DOHH2 (cell line): ENCODE measurements around the gene SPINK14.

ENCODE experiments used
- H3F3A ChIP-seq: fragments of 200-600 bp; sonication (generic), shearing (Covaris generic); 2 replicates; pipeline ENCODE4 v1.6.0; 2016; ENCODE audit warnings: antibody characterized with exemption, mild to moderate bottlenecking; ENCODE audit not compliant: control insufficient read depth, insufficient read depth
- H3K27ac ChIP-seq: fragments of 200-600 bp; sonication (generic); 2 replicates; pipeline ENCODE4 v1.5.1; 2014; ENCODE audit warnings: low read depth, mild to moderate bottlenecking, low read length, moderate library complexity
- H3K27me3 ChIP-seq: fragments of 200-600 bp; sonication (generic); 2 replicates; pipeline ENCODE4 v1.6.1; 2014; ENCODE audit warnings: mild to moderate bottlenecking, low read length, mixed read lengths; ENCODE audit not compliant: control insufficient read depth
- H3K36me3 ChIP-seq: fragments of 200-600 bp; sonication (generic); 2 replicates; pipeline ENCODE4 v1.6.1; 2014; ENCODE audit warnings: mild to moderate bottlenecking, low read length, moderate library complexity, mixed read lengths; ENCODE audit not compliant: control insufficient read depth
- H3K4me1 ChIP-seq: fragments of 200-600 bp; sonication (generic); 2 replicates; pipeline ENCODE4 v1.6.1; 2014; ENCODE audit warnings: mild to moderate bottlenecking, low read length, mixed read lengths; ENCODE audit not compliant: control insufficient read depth
- H3K4me2 ChIP-seq: fragments of 200-600 bp; sonication (generic); 2 replicates; pipeline ENCODE4 v1.6.0; 2014; ENCODE audit warnings: mild to moderate bottlenecking, low read length, moderate library complexity
- H3K4me3 ChIP-seq: fragments of 200-600 bp; sonication (generic); 2 replicates; pipeline ENCODE4 v1.5.1; 2014; ENCODE audit warnings: mild to moderate bottlenecking, low read length, mixed read lengths
- H3K79me2 ChIP-seq: fragments of 200-600 bp; sonication (generic); 2 replicates; pipeline ENCODE4 v1.6.1; 2014; ENCODE audit warnings: mild to moderate bottlenecking, low read length, mixed read lengths; ENCODE audit not compliant: control insufficient read depth
- H3K9me2 ChIP-seq: fragments of 200-600 bp; sonication (generic); replicated peaks from 2 replicates; pipeline ENCODE4 v1.6.1; 2014; ENCODE audit warnings: mild to moderate bottlenecking, low read length, mixed read lengths; ENCODE audit not compliant: control insufficient read depth
- H3K9me3 ChIP-seq: fragments of 200-600 bp; sonication (generic); 2 replicates; pipeline ENCODE4 v1.6.1; 2014; ENCODE audit warnings: antibody characterized with exemption, low read length, mixed read lengths; ENCODE audit not compliant: control insufficient read depth, insufficient read depth
- H4K20me1 ChIP-seq: fragments of 200-600 bp; sonication (generic); 2 replicates; pipeline ENCODE4 v1.6.0; 2014; ENCODE audit warnings: low read depth, mild to moderate bottlenecking, antibody characterized with exemption, low read length, moderate library complexity; ENCODE audit not compliant: control insufficient read depth, insufficient read depth
- EZH2phosphoT487 ChIP-seq: fragments of 200-600 bp; sonication (generic); IDR thresholded peaks from 2 replicates; pipeline ENCODE4 v1.6.1; 2017; ENCODE audit warnings: borderline replicate concordance, mild to moderate bottlenecking, antibody characterized with exemption, low read length, moderate library complexity, mixed read lengths
- TF ChIP-seq, protein P1 (sequence below): fragments of 200-600 bp; sonication (generic); IDR thresholded peaks from one replicate; pipeline ENCODE4 v1.5.1; 2014; ENCODE audit warnings: antibody characterized with exemption, mild to moderate bottlenecking, low read depth, low read length; ENCODE audit not compliant: poor library complexity, severe bottlenecking

Gene SPINK14

DNA sequence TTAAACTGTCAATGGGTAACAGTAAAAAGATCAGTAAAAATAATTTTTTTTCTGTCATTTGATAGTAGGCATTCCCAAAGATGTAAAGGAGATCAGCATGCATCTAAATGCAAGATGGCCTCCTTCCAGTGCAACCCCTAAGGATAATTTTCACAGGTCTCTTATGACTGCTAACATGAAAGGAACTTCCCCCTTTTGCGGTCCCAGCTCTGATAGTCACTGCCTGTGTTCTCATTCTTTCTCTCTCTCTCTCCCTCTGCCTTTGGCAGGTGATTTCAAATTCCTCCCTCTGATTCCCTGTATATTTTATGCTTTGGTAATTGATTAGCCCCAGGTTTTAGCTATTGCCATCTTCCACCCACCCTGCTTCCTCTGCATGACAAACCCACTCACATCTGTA, 8.9 kb downstream of the SPINK14 start:
- H3K27ac ChIP-seq: no peak overlapping the region
- H3K9me3 ChIP-seq: no peaks in the 10 kb centered on the region
- no peak overlapping the region for H3K4me3 ChIP-seq
- no peaks in the 10 kb centered on the region for H3K79me2 ChIP-seq
- no peak overlapping the region for H3K4me2 ChIP-seq
- no peaks in the 10 kb centered on the region for H3K36me3 ChIP-seq
- H3K27me3 ChIP-seq: no peaks in the 10 kb centered on the region
- H4K20me1 ChIP-seq: no peaks in the 10 kb centered on the region
- no peaks in the 10 kb centered on the region for H3F3A ChIP-seq
- H3K4me1 ChIP-seq: no peaks in the 10 kb centered on the region
- no peaks in the 10 kb centered on the region for H3K9me2 ChIP-seq
- TF ChIP-seq, protein P1, sequence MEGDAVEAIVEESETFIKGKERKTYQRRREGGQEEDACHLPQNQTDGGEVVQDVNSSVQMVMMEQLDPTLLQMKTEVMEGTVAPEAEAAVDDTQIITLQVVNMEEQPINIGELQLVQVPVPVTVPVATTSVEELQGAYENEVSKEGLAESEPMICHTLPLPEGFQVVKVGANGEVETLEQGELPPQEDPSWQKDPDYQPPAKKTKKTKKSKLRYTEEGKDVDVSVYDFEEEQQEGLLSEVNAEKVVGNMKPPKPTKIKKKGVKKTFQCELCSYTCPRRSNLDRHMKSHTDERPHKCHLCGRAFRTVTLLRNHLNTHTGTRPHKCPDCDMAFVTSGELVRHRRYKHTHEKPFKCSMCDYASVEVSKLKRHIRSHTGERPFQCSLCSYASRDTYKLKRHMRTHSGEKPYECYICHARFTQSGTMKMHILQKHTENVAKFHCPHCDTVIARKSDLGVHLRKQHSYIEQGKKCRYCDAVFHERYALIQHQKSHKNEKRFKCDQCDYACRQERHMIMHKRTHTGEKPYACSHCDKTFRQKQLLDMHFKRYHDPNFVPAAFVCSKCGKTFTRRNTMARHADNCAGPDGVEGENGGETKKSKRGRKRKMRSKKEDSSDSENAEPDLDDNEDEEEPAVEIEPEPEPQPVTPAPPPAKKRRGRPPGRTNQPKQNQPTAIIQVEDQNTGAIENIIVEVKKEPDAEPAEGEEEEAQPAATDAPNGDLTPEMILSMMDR: no peak
- TF ChIP-seq EZH2phosphoT487: no peak

DNA sequence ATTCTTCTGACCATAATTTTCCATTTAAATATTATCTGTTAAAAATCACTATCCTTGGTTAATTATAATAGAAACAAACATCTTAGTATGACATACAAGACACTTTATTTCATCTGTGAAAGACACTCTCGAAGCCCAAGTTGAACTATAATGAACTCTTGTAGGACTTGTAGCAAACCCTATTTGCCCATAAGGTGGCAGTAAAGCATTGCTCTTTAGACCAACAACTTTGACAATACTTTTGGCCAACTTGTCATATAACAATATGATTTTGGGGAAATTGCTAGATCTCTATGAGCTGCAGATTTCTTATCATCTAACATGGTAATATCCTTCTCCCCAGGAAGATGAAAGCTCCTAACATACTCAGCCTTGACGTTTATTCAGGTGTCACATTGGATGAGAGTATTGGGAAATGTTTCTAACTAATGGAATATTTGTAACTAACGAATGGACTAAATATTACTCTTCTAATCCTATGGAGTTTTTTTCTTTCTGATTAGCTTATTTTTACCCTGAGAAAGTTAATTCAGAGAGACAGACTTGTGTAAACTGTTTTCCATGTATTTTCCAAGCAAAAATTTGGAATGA, 11.0 kb downstream of the SPINK14 start:
- H3K9me3 ChIP-seq: no peaks in the 10 kb centered on the region
- TF ChIP-seq EZH2phosphoT487: no peak
- TF ChIP-seq, protein P1: peak; percentile 70
- H3K27ac ChIP-seq: no peak overlapping the region
- no peaks in the 10 kb centered on the region for H3K79me2 ChIP-seq
- no peak overlapping the region for H3K4me3 ChIP-seq
- no peaks in the 10 kb centered on the region for H4K20me1 ChIP-seq
- H3K27me3 ChIP-seq: no peaks in the 10 kb centered on the region
- no peaks in the 10 kb centered on the region for H3K9me2 ChIP-seq
- H3K4me1 ChIP-seq: no peaks in the 10 kb centered on the region
- H3K36me3 ChIP-seq: no peaks in the 10 kb centered on the region
- no peak overlapping the region for H3K4me2 ChIP-seq
- H3F3A ChIP-seq: no peaks in the 10 kb centered on the region

DNA sequence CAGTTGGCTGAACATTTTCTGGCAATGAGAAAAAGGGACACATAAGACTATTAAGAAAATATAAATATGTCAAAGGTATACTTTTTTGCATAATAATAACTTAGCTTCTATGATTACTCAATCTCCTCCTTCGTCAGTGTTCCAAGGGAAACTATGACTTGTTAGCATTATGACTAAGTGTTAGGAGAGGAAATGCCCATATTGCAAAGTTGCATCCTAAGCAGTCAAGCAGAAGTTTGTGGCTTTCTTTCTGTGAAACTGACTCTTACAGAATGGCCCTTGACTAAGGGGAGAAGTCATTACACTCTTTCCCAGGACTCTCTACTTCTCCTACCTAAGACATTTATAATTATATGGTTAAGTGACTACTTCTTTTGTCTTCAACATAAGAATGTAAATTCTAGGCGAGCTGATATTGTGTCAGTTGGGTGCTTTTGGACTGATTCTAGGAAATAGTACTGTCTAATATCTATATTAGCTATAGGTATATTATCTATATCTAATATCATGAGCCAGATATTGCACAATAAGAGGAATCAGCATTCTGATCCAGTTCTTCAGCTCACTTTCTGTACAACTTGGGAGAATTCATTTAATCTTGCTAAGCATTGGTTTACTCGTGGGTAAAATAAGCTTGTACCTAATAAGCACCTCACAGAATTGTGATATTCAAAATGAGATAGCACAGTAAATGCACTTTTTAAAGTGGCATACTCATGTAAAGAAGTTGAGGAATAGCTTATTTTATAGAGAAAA, 18.1 kb downstream of the SPINK14 start:
- Histone ChIP-seq H3F3A (no peaks in the 10 kb centered on the region), H3K4me1 (no peaks in the 10 kb centered on the region), H3K36me3 (no peaks in the 10 kb centered on the region), H4K20me1 (no peaks in the 10 kb centered on the region), H3K4me2 (no peak overlapping the region), H3K4me3 (no peak overlapping the region), H3K27ac (no peak overlapping the region), H3K9me3 (no peaks in the 10 kb centered on the region), H3K9me2 (no peaks in the 10 kb centered on the region), H3K27me3 (0 out of 2 replicates have a peak, but pooled peaks cover 2% of the 10 kb centered on the region), H3K79me2 (no peaks in the 10 kb centered on the region)
- TF ChIP-seq, protein P1: no peak
- no peak for TF ChIP-seq EZH2phosphoT487
